Cardiac ventricle fibroblast (primary cell): ENCODE results near the gene CNTNAP2. TPM values are rescaled to one million over a fixed set of nuclear protein-coding genes. Genes with fewer than 3 reads are reported as not detected.

ENCODE experiments used
- total RNA-seq: library from RNA; depleted of rRNA; stranded (reverse); fragments of >200 nt; gene quantifications from 2 replicates; pipeline ENCODE4 v1.2.3, GENCODE V29; 2015

The CNTNAP2 gene
- 0.05 and 0.31 TPM in 2 replicates for total RNA-seq

GRCh38 chr7:146116521-146117222 is at the start of gene CNTNAP2:
TSS of gene CNTNAP2 (plus strand) at chr7:146116801. CDS start at chr7:146116877, 76 bp downstream.

